Osteoblast (primary cell): ENCODE results near the gene TCEA3. TPM values are rescaled to one million over a fixed set of nuclear protein-coding genes. Genes with fewer than 3 reads are reported as not detected.
A peak's percentile ranks its signal among the peaks of the same experiment; 100 is the strongest.

Experiments used
- DNase-seq: peaks from one replicate; pipeline ENCODE4 v3.0.0; 2011; ENCODE audit warnings: low spot score, mixed read lengths; ENCODE audit not compliant: insufficient read length; ENCODE audit errors: missing footprints
- H2AFZ ChIP-seq: 2 replicates; pipeline ENCODE4 v1.6.0; 2011; ENCODE audit warnings: mild to moderate bottlenecking, low read length
- H3K27ac ChIP-seq: 2 replicates; pipeline ENCODE4 v1.5.1; 2011; ENCODE audit warnings: mild to moderate bottlenecking, low read depth, low read length, moderate library complexity
- H3K27me3 ChIP-seq: 2 replicates; pipeline ENCODE4 v1.6.0; 2012; ENCODE audit warnings: mild to moderate bottlenecking, control low read depth, inconsistent platforms, low read length, moderate library complexity; ENCODE audit not compliant: insufficient read depth
- H3K36me3 ChIP-seq: 2 replicates; pipeline ENCODE4 v1.5.1; 2011; ENCODE audit warnings: mild to moderate bottlenecking, low read length, control low read depth, moderate library complexity; ENCODE audit not compliant: insufficient read depth
- H3K4me1 ChIP-seq: 2 replicates; pipeline ENCODE4 v1.5.1; 2011; ENCODE audit warnings: mild to moderate bottlenecking, low read length, control low read depth, moderate library complexity; ENCODE audit not compliant: insufficient read depth
- H3K4me2 ChIP-seq: 2 replicates; pipeline ENCODE4 v1.6.0; 2011; ENCODE audit warnings: mild to moderate bottlenecking, low read length; ENCODE audit not compliant: insufficient read depth
- H3K4me3 ChIP-seq: fragments of 200-600 bp; sonication (generic); 3 replicates; pipeline ENCODE4 v1.5.1; 2012; ENCODE audit warnings: mild to moderate bottlenecking, low read length, inconsistent platforms; ENCODE audit not compliant: insufficient read depth
- H3K79me2 ChIP-seq: 2 replicates; pipeline ENCODE4 v1.6.0; 2012; ENCODE audit warnings: mild to moderate bottlenecking, low read length, control low read depth, inconsistent platforms; ENCODE audit not compliant: insufficient read depth
- H3K9me3 ChIP-seq: 2 replicates; pipeline ENCODE4 v1.5.1; 2011; ENCODE audit warnings: low read depth, low read length, control low read depth
- H4K20me1 ChIP-seq: 2 replicates; pipeline ENCODE4 v1.6.0; 2012; ENCODE audit warnings: mild to moderate bottlenecking, low read length, control low read depth; ENCODE audit not compliant: insufficient read depth
- total RNA-seq: library from RNA; depleted of rRNA; stranded (reverse); fragments of >200 nt; gene quantifications from 2 replicates; pipeline ENCODE4 v1.2.3, GENCODE V29; 2012
- TF ChIP-seq, protein P1 (sequence below): IDR thresholded peaks from 2 replicates; pipeline ENCODE4 v1.5.1; 2011; ENCODE audit warnings: mild to moderate bottlenecking, low read depth, low read length, moderate library complexity; ENCODE audit errors: extremely low read depth

Gene TCEA3
- total RNA-seq, 1 donor: 31.5 TPM

DNA sequence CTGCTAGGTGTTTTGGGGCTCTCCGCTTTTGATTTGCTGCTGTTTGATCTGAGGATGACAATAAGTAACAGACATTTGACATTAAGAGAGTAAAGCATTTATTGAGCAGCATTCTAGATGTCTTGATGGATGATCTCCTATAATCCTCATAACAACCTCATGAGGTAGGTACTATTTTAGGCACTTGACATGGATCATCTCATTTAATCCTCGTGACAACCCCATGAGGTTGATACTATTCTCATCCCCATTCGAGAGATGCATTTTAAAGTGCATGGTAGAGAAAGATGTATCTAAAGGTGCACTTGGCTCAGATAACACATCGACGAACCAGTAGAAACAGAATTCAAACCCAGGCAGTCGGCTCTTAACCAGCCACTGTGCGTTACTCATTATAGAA is 26.6 kb downstream of the TCEA3 start:
- Histone ChIP-seq H3K79me2 (no peaks in the 10 kb centered on the region), H3K4me3 (no peak overlapping the region), H4K20me1 (no peaks in the 10 kb centered on the region), H3K4me1 (peaks cover 38% of the 10 kb centered on the region), H3K4me2 (no peak overlapping the region), H2AFZ (no peak overlapping the region), H3K27ac (no peak overlapping the region), H3K36me3 (no peaks in the 10 kb centered on the region), H3K9me3 (no peaks in the 10 kb centered on the region), H3K27me3 (no peaks in the 10 kb centered on the region)
- TF ChIP-seq, protein P1, sequence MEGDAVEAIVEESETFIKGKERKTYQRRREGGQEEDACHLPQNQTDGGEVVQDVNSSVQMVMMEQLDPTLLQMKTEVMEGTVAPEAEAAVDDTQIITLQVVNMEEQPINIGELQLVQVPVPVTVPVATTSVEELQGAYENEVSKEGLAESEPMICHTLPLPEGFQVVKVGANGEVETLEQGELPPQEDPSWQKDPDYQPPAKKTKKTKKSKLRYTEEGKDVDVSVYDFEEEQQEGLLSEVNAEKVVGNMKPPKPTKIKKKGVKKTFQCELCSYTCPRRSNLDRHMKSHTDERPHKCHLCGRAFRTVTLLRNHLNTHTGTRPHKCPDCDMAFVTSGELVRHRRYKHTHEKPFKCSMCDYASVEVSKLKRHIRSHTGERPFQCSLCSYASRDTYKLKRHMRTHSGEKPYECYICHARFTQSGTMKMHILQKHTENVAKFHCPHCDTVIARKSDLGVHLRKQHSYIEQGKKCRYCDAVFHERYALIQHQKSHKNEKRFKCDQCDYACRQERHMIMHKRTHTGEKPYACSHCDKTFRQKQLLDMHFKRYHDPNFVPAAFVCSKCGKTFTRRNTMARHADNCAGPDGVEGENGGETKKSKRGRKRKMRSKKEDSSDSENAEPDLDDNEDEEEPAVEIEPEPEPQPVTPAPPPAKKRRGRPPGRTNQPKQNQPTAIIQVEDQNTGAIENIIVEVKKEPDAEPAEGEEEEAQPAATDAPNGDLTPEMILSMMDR: no peak
- no peak for DNase-seq

DNA sequence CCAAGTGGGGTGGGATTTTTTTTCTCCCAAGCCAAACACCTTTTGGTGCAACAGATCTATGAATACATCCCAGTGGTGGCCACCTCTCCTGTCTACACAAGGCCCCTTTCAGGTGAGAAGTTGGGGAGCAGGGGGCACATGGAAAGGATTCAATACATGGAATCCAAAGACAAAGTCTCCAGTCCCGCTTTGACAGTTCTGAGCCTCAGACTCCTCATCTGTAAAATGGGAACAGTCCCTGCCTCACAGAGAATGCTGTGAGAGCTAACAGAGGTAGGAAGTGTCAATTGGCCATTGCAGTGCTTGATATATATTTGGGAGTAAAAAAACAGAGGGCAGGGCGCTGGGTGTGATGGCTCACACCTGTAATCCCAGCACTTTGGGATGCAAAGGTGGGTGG is 28.2 kb downstream of the TCEA3 start:
- Histone ChIP-seq H3K4me2 (no peak overlapping the region), H3K79me2 (no peaks in the 10 kb centered on the region), H3K27me3 (no peaks in the 10 kb centered on the region), H4K20me1 (no peaks in the 10 kb centered on the region), H3K4me3 (no peak overlapping the region), H3K4me1 (peaks cover 31% of the 10 kb centered on the region), H3K9me3 (no peaks in the 10 kb centered on the region), H3K27ac (no peak overlapping the region), H3K36me3 (no peaks in the 10 kb centered on the region), H2AFZ (no peak overlapping the region)
- DNase-seq: no peak
- TF ChIP-seq, protein P1: no peak

DNA sequence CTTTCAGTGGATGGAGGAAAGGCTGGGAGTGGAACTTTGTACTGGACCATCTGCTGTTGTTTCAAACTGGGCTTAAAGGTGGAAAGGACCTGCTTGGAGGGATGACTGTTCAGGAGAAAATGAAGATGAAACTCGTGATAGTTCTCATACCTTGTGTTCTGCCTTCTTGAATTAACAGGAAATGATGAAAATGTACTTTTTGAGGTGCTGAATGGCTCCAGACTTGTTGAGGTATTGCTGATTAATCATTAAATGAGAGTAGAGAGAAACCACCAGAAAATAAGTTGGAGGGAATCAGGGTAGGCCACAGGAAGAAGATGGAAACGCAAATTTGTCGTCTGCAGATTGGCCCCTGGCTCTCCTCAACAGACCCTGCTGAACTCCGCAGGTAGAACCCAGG is 28.7 kb downstream of the TCEA3 start:
- Histone ChIP-seq H3K9me3 (no peaks in the 10 kb centered on the region), H4K20me1 (no peaks in the 10 kb centered on the region), H3K4me3 (no peak overlapping the region), H3K4me1 (peaks cover 29% of the 10 kb centered on the region), H3K27ac (no peak overlapping the region), H3K36me3 (no peaks in the 10 kb centered on the region), H3K4me2 (no peak overlapping the region), H3K79me2 (no peaks in the 10 kb centered on the region), H2AFZ (no peak overlapping the region), H3K27me3 (no peaks in the 10 kb centered on the region)
- TF ChIP-seq, protein P1: no peak
- DNase-seq: no peak

DNA sequence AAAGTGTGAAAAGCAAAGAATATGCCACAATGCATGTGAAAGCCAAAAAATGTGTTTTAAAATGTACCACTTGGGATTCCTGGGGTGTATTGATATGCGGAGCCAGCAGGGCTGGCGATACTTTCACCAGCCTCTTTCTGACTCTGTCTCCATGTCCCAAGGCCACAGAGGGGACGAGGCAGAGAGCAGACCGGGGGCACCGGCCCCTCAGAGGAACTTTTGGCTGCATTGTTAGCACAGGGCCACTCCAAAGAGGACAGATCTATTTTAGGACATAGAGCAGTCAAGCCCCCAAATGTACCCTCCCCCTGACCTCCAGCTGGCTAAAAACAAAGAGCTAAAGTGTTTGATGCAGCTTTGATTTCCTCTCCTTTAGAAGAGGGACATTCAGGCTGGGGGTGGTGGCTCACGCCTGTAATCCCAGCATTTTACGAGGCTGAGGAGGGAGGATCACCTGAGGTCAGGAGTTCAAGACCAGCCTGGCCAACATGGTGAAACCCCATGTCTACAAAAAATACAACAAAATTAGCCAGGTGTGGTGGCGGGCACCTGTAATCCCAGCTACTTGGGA is 29.3 kb downstream of the TCEA3 start:
- H3K79me2 ChIP-seq: no peaks in the 10 kb centered on the region
- TF ChIP-seq, protein P1: no peak
- no peaks in the 10 kb centered on the region for H3K36me3 ChIP-seq
- H3K4me2 ChIP-seq: peak overlapping the region; percentile 44
- peaks cover 27% of the 10 kb centered on the region for H3K4me1 ChIP-seq
- peak; percentile 64 for DNase-seq
- no peak overlapping the region for H3K4me3 ChIP-seq
- H2AFZ ChIP-seq: peak overlapping the region; percentile 74
- H3K27ac ChIP-seq: peak overlapping the region; percentile 85
- no peaks in the 10 kb centered on the region for H3K27me3 ChIP-seq
- no peaks in the 10 kb centered on the region for H3K9me3 ChIP-seq
- H4K20me1 ChIP-seq: no peaks in the 10 kb centered on the region
